B cell (primary cell): ENCODE results near the gene PNPLA1.

ENCODE experiments used
- EZH2 ChIP-seq: IDR thresholded peaks from 2 replicates; pipeline ENCODE4 v1.6.1; 2012; ENCODE audit warnings: borderline replicate concordance, low read depth, mild to moderate bottlenecking, moderate library complexity, low read length; ENCODE audit not compliant: insufficient read depth, poor library complexity, severe bottlenecking
- TF ChIP-seq, protein P1 (sequence below): fragments of 200-600 bp; IDR thresholded peaks from one replicate; pipeline ENCODE4 v1.8.0; 2022; ENCODE audit warnings: antibody characterized with exemption, mild to moderate bottlenecking

DNA sequence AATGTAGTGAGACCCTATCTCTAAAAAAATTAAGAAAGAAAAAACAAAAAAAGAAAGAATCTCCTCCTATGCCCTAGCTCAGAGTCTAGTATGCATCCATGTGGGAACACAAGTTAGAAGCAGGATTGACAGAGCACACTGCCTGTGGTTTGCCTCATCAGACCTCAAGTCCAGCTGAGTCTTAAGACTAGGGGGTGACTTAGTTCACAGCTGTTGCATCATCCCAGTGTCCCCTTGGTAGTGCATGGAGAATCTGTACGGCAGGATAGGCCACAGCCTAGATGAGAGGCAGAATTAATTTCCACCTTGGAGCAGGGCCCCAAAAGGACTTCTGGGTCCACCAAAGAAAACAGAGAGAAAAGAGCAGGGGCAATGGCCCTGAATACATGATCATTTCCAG, 13.7 kb downstream of the PNPLA1 start:
- TF ChIP-seq, protein P1, sequence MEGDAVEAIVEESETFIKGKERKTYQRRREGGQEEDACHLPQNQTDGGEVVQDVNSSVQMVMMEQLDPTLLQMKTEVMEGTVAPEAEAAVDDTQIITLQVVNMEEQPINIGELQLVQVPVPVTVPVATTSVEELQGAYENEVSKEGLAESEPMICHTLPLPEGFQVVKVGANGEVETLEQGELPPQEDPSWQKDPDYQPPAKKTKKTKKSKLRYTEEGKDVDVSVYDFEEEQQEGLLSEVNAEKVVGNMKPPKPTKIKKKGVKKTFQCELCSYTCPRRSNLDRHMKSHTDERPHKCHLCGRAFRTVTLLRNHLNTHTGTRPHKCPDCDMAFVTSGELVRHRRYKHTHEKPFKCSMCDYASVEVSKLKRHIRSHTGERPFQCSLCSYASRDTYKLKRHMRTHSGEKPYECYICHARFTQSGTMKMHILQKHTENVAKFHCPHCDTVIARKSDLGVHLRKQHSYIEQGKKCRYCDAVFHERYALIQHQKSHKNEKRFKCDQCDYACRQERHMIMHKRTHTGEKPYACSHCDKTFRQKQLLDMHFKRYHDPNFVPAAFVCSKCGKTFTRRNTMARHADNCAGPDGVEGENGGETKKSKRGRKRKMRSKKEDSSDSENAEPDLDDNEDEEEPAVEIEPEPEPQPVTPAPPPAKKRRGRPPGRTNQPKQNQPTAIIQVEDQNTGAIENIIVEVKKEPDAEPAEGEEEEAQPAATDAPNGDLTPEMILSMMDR: no peak
- TF ChIP-seq EZH2: no peak
